ENCODE data around the gene NTN1. TPM values are rescaled to one million over a fixed set of nuclear protein-coding genes. Genes with fewer than 3 reads are reported as not detected.

NTN1 gene
- total RNA-seq, 1 experiment from 2014 or later = 4.2 TPM

DNA sequence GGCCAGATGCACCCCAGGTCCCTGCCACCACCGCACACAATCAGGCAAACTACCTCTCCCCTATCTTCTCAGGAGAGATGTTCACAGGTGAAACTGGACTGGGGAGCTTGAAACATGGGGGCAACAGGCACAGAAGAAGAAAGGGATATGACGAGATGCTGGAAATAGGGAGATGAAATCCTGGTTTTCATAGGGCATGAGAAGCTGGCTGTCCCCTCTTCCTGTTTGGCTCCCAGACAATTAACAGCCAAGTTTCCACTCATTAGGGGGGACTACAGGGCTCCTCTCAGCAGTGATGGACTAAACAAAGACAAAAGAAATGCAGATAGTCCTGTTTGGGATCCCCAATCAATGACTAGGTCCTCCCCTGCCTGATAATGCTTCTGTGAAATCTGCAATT, 266.0 kb downstream of the NTN1 start:
- no TSS peak for BruUV-seq (replicated peaks)
- TF ChIP-seq MAX (IDR thresholded peaks at IDR 0.05) (no peak), POLR2A (IDR thresholded peaks at IDR 0.05; ENCODE audit: borderline replicate concordance, extremely low read depth, insufficient read depth, insufficient read length) (no peak), TCF7L2 (IDR thresholded peaks at IDR 0.05; ENCODE audit: borderline replicate concordance, extremely low read depth, insufficient read depth, insufficient read length) (no peak), CEBPB (IDR thresholded peaks at IDR 0.05; ENCODE audit: low read depth) (no peak), SP1 (IDR thresholded peaks at IDR 0.05; ENCODE audit: low read depth) (no peak), YY1 (IDR thresholded peaks at IDR 0.05; ENCODE audit: extremely low read depth, insufficient replicate concordance, low read depth, low read length) (no peak), JUND (IDR thresholded peaks at IDR 0.05) (no peak), CTCF (IDR thresholded peaks at IDR 0.05 in 2 of 3, conservative IDR thresholded peaks at IDR 0.05 in 1 of 3; ENCODE audit: borderline replicate concordance in 1 of 3, insufficient read depth in 1 of 3, low read depth in 2 of 3, low read length in 2 of 3) (no peak), EGR1 (IDR thresholded peaks at IDR 0.05; ENCODE audit: low read depth) (no peak), ZFX (IDR thresholded peaks at IDR 0.05) (no peak), ATF3 (IDR thresholded peaks at IDR 0.05) (no peak)
- TF ChIP-seq, protein P1, sequence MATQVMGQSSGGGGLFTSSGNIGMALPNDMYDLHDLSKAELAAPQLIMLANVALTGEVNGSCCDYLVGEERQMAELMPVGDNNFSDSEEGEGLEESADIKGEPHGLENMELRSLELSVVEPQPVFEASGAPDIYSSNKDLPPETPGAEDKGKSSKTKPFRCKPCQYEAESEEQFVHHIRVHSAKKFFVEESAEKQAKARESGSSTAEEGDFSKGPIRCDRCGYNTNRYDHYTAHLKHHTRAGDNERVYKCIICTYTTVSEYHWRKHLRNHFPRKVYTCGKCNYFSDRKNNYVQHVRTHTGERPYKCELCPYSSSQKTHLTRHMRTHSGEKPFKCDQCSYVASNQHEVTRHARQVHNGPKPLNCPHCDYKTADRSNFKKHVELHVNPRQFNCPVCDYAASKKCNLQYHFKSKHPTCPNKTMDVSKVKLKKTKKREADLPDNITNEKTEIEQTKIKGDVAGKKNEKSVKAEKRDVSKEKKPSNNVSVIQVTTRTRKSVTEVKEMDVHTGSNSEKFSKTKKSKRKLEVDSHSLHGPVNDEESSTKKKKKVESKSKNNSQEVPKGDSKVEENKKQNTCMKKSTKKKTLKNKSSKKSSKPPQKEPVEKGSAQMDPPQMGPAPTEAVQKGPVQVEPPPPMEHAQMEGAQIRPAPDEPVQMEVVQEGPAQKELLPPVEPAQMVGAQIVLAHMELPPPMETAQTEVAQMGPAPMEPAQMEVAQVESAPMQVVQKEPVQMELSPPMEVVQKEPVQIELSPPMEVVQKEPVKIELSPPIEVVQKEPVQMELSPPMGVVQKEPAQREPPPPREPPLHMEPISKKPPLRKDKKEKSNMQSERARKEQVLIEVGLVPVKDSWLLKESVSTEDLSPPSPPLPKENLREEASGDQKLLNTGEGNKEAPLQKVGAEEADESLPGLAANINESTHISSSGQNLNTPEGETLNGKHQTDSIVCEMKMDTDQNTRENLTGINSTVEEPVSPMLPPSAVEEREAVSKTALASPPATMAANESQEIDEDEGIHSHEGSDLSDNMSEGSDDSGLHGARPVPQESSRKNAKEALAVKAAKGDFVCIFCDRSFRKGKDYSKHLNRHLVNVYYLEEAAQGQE (IDR thresholded peaks at IDR 0.05; ENCODE audit: low read depth) = no peak
- intact Hi-C loops (cut with micrococcal nuclease) = no loop called here

More for the DNA sequence above, 266.0 kb downstream of the NTN1 start:
- ATAC-seq (no peak), DNase-seq (ENCODE audit: low read depth, low spot score) (no peak)
- no peak overlapping the region for H3K4me2 ChIP-seq (ENCODE audit: low read length)
- CTCF ChIA-PET = no interaction called here
- H3K4me3 ChIP-seq (replicated peaks in 1 of 2; ENCODE audit: low read depth in 1 of 2, low read length in 2 of 2) = no peak overlapping the region
- H2AFZ ChIP-seq (ENCODE audit: low read depth, low read length, poor library complexity, severe bottlenecking) = no peak overlapping the region
- H3K79me2 ChIP-seq (ENCODE audit: insufficient read depth, low read length) = no peaks in the 10 kb centered on the region
- no peaks in the 10 kb centered on the region for H4K20me1 ChIP-seq (ENCODE audit: insufficient read depth)
- no peaks in the 10 kb centered on the region for H3K9me2 ChIP-seq (ENCODE audit: insufficient read depth)
- no peaks in the 10 kb centered on the region for H3K9me3 ChIP-seq (ENCODE audit: control insufficient read depth in 1 of 2, insufficient read depth in 1 of 2, low read depth in 1 of 2, low read length in 2 of 2)
- H3K4me1 ChIP-seq (ENCODE audit: control insufficient read depth in 1 of 2, insufficient read depth in 2 of 2, low read length in 2 of 2) = peaks cover 0 to 8% of the 10 kb centered on the region in 2 experiments; a peak in 1 of 4 replicates
- POLR2A ChIA-PET = no interaction called here
- H3K9ac ChIP-seq (ENCODE audit: low read length) = no peak overlapping the region
- H3K36me3 ChIP-seq (ENCODE audit: control insufficient read depth in 1 of 2, insufficient read depth in 2 of 2, low read length in 2 of 2) = no peaks in the 10 kb centered on the region
- no peak overlapping the region for H3K27ac ChIP-seq (ENCODE audit: low read depth, low read length)
- RAD21 ChIA-PET (ENCODE audit: low non-redundant PET in 1 of 2, low total read pairs in 2 of 2, uncharacterized antibody in 2 of 2, unreplicated experiment in 2 of 2) = no interaction called here
- no peaks in the 10 kb centered on the region for H3K27me3 ChIP-seq (ENCODE audit: insufficient read depth, low read length)

All from HCT116 (cell line).